Brain microvascular endothelial cell (primary cell): Measurements from ENCODE around the gene OFD1.

Experiments
- DNase-seq: peaks from one replicate; pipeline ENCODE4 v3.0.0-alpha.2; 2020
- H3K27ac ChIP-seq: fragments of 250-450 bp; sonication (Bioruptor Pico); 2 replicates; pipeline ENCODE4 v1.5.1; 2020; ENCODE audit warnings: mild to moderate bottlenecking, moderate library complexity
- H3K27me3 ChIP-seq: fragments of 250-450 bp; sonication (Bioruptor Pico); replicated peaks from 2 replicates; pipeline ENCODE4 v1.5.1; 2020; ENCODE audit warnings: mild to moderate bottlenecking
- H3K36me3 ChIP-seq: fragments of 250-450 bp; sonication (Bioruptor Pico); replicated peaks from 2 replicates; pipeline ENCODE4 v1.5.1; 2020; ENCODE audit warnings: mild to moderate bottlenecking
- H3K4me3 ChIP-seq: 2 replicates; pipeline ENCODE4 v1.5.1; 2011; ENCODE audit warnings: low read depth, mild to moderate bottlenecking, control low read depth, low read length, moderate library complexity
- CTCF ChIP-seq: IDR thresholded peaks from 2 replicates; pipeline ENCODE4 v1.5.1; 2011; ENCODE audit warnings: low read depth, mild to moderate bottlenecking, moderate library complexity, low read length, control low read depth, inconsistent platforms; ENCODE audit errors: missing control alignments
- in situ Hi-C: cut with HindIII; loops from 2 replicates; pipeline ENCODE4 v1.10.0; 2017; ENCODE audit warnings: low sequenced_read_pairs, low pct_ligation_motif_present

The OFD1 gene

DNA sequence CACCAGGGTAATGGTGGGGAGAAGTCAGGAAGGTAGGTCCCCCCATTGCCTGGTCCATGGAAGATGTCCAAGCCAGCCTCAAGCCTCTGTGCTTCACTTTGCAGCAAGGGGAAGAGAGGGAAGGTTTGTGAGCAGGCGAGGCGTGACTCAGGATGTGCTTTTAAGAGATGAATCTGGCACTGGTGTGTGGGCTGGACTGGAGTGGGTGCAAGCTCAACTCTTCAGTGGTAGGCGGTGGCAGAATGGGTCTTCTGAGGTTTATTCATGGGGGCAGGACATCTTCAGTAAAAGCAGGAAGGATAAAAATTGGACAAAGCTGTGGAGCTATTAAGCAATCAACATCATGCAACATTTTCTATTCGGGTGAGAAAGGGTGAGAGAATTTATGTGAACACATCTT, 63.0 kb downstream of the OFD1 start:
- Histone ChIP-seq H3K4me3 (no peak overlapping the region), H3K27ac (no peak overlapping the region), H3K27me3 (no peaks in the 10 kb centered on the region), H3K36me3 (no peaks in the 10 kb centered on the region)
- in situ Hi-C loops = no loop called here
- TF ChIP-seq CTCF = no peak
- no peak for DNase-seq

DNA sequence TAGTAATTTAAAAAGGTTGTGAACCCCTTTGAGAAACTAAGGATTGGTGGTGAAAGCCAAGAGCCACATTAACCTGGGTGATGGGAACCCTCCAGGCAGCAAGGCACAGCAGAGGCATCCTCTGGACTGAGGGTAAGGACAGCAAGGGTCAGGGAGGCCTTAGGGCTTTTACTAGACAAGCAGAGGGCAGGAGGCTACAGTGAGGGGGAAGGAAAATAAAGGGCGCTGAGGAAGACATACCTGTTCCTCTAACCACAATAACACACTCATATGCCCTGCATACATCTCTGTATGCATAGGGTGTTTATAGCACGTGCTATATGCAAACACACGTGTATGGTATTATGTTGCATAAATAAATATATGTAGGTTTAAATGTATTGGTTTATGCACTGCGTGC, 63.6 kb downstream of the OFD1 start:
- H3K27me3 ChIP-seq = no peaks in the 10 kb centered on the region
- no peak for TF ChIP-seq CTCF
- no peak overlapping the region for H3K4me3 ChIP-seq
- H3K27ac ChIP-seq = no peak overlapping the region
- H3K36me3 ChIP-seq = no peaks in the 10 kb centered on the region
- no peak for DNase-seq
- in situ Hi-C loops = no loop called here

DNA sequence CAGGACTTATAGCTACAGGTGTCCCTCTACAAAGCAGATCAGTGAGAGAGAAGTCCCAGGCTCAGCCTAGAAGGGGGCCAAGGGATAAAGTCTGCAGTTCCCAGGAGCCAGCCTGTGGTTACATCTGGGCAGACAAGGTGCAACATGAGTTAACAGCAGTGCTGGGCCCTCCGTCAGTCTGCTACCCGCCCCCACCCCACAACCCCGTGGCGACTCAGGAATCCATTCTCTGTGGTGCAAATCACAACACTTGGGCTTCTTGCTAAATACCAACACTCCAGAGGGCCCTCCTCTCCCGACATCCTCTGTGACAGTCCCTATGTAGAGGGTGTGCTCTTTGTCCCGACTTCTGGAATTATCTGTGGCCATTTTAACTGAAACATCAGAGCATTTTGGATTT, 68.6 kb downstream of the OFD1 start:
- Histone ChIP-seq H3K27ac (no peak overlapping the region), H3K36me3 (no peaks in the 10 kb centered on the region), H3K27me3 (no peaks in the 10 kb centered on the region), H3K4me3 (no peak overlapping the region)
- in situ Hi-C loops = no loop called here
- DNase-seq = no peak
- TF ChIP-seq CTCF = no peak

DNA sequence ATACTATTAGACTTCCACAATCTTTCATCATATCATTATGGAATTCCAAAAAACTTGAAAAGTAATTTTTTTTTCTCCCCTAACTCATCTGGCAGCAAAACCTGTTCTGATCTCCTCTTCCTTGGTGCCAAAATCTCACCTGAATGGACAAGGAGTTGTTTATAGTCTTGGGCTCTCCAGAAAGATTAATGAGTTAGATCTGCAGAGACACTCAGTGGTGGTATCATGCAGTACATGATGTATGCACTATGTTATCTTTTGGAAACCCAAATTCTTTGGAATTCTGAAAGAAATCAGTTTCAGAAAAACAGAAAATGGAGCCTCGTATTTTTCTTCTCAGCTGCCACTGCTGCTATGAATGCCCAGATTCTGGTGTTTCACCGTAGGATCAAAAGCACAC, 70.7 kb downstream of the OFD1 start:
- Histone ChIP-seq H3K27ac (no peak overlapping the region), H3K36me3 (no peaks in the 10 kb centered on the region), H3K27me3 (no peaks in the 10 kb centered on the region), H3K4me3 (no peak overlapping the region)
- no peak for TF ChIP-seq CTCF
- no peak for DNase-seq
- in situ Hi-C loops = no loop called here

DNA sequence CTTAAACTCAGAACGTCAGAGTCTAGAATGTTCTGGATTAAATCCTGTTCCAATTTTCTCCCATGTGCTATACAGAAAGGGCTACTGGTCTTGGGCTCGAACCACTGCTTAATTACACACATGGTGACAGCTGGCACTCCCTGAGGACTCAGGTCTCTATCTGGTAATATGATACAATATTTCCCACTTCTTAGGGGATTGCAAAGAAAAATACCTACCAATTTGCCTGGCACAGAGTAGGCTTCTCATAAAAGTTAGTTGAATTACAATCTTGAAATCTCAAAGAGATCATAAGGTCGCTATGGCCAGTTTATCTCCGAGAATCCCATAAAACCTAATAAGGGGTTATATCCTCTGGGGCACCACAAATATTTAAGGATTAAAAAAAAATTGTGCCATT, 73.7 kb downstream of the OFD1 start:
- H3K36me3 ChIP-seq = no peaks in the 10 kb centered on the region
- no peak for DNase-seq
- no peak overlapping the region for H3K27ac ChIP-seq
- no peaks in the 10 kb centered on the region for H3K27me3 ChIP-seq
- no peak for TF ChIP-seq CTCF
- no peak overlapping the region for H3K4me3 ChIP-seq
- in situ Hi-C loops = no loop called here

GRCh38 chrX:13808865-13809264, 74.3 kb downstream of the OFD1 start:
- in situ Hi-C loops = no loop called here
- no peak for TF ChIP-seq CTCF
- H3K4me3 ChIP-seq = no peak overlapping the region
- H3K36me3 ChIP-seq = no peaks in the 10 kb centered on the region
- DNase-seq = no peak
- H3K27ac ChIP-seq = no peak overlapping the region
- H3K27me3 ChIP-seq = no peaks in the 10 kb centered on the region
